ENCODE measurements around the gene GRK3.

The GRK3 gene

DNA sequence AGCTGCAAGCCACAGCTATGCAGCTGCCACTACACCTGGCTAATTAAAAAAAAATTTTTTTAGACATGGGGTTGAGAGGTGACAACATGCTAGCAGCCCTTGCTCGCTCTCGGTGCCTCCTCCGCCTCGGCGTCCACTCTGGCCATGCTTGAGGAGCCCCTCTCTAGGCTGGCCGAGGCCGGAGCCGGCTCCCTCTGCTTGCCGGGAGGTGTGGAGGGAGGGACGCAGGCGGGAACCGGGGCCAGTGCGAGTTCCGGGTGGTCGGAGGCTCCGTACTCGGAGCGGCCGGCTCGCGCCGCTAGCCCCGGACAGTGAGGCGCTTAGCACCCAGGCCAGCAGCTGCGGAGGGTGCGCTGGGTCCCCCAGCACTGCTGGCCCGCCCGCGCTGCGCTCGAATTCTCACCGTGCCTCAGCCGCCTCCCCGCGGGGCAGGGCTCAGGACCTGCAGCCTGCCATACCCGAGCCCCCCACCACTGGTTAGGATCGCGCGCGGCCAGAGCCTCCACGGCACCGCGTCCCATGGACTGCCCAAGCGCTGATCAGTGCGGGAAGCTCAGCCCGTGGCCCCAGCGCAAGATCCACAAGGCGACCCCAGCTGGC, 188.2 kb downstream of the GRK3 start:
- DNase-seq (ENCODE audit: extremely low spot score), result no peak
- no peak for TF ChIP-seq SUZ12 (IDR thresholded peaks at IDR 0.05)
- no peak for TF ChIP-seq SP1 (IDR thresholded peaks at IDR 0.05)
- no peak for TF ChIP-seq ARNT (IDR thresholded peaks at IDR 0.05)
- TF ChIP-seq FOXK2 (IDR thresholded peaks at IDR 0.05), result no peak
- no peak for TF ChIP-seq FOXM1 (IDR thresholded peaks at IDR 0.05; ENCODE audit: borderline replicate concordance)
- no peak for TF ChIP-seq LEF1 (IDR thresholded peaks at IDR 0.05; ENCODE audit: borderline replicate concordance)
- TF ChIP-seq ELF4 (IDR thresholded peaks at IDR 0.05), result no peak
- TF ChIP-seq FOXA1 (IDR thresholded peaks at IDR 0.05), result no peak
- TF ChIP-seq ZNF384 (IDR thresholded peaks at IDR 0.05), result no peak
- TF ChIP-seq BHLHE40 (IDR thresholded peaks at IDR 0.05; ENCODE audit: borderline replicate concordance), result no peak
- TF ChIP-seq CTBP1 (IDR thresholded peaks at IDR 0.05; ENCODE audit: borderline replicate concordance), result no peak
- CTCF ChIA-PET, result interaction anchor here (0.9 kb wide), 1 partner anchor 25 kb away, joined by 3 read pairs; no protein-coding TSS in a partner anchor
- POLR2A ChIA-PET, result no interaction called here

- TF ChIP-seq ZNF384 (IDR thresholded peaks at IDR 0.05), result no peak
- DNase-seq (ENCODE audit: extremely low spot score), result no peak
- ChIA-PET POLR2A (no interaction called here), CTCF (interaction anchor here (0.9 kb wide), 1 partner anchor 25 kb away, joined by 3 read pairs; no protein-coding TSS in a partner anchor)
Measured at GRCh38 chr22:25753252-25753651, 188.8 kb downstream of the GRK3 start.

- CTCF ChIA-PET, result no interaction called here
- no peak for DNase-seq (ENCODE audit: extremely low spot score)
- no peak for TF ChIP-seq HDGF (IDR thresholded peaks at IDR 0.05; ENCODE audit: borderline replicate concordance)
- TF ChIP-seq LEF1 (IDR thresholded peaks at IDR 0.05; ENCODE audit: borderline replicate concordance), result no peak
- no peak for TF ChIP-seq L3MBTL2 (conservative IDR thresholded peaks at IDR 0.05)
- TF ChIP-seq FOXM1 (IDR thresholded peaks at IDR 0.05; ENCODE audit: borderline replicate concordance), result no peak
- no peak for TF ChIP-seq ARNT (IDR thresholded peaks at IDR 0.05)
- no peak for TF ChIP-seq ELF4 (IDR thresholded peaks at IDR 0.05)
- TF ChIP-seq ZNF384 (IDR thresholded peaks at IDR 0.05), result no peak
- no peak for TF ChIP-seq SUZ12 (IDR thresholded peaks at IDR 0.05)
- no peak for TF ChIP-seq CTBP1 (IDR thresholded peaks at IDR 0.05; ENCODE audit: borderline replicate concordance)
- TF ChIP-seq TARDBP (IDR thresholded peaks at IDR 0.05), result no peak
- no peak for TF ChIP-seq BHLHE40 (IDR thresholded peaks at IDR 0.05; ENCODE audit: borderline replicate concordance)
- no peak for TF ChIP-seq NFRKB (IDR thresholded peaks at IDR 0.05)
- TF ChIP-seq PKNOX1 (IDR thresholded peaks at IDR 0.05), result no peak
- TF ChIP-seq FOXK2 (IDR thresholded peaks at IDR 0.05), result no peak
- no peak for TF ChIP-seq FOXA1 (IDR thresholded peaks at IDR 0.05)
- TF ChIP-seq SP1 (IDR thresholded peaks at IDR 0.05), result no peak
- POLR2A ChIA-PET, result no interaction called here
Measured at GRCh38 chr22:25754527-25755202, 190.2 kb downstream of the GRK3 start.

DNA sequence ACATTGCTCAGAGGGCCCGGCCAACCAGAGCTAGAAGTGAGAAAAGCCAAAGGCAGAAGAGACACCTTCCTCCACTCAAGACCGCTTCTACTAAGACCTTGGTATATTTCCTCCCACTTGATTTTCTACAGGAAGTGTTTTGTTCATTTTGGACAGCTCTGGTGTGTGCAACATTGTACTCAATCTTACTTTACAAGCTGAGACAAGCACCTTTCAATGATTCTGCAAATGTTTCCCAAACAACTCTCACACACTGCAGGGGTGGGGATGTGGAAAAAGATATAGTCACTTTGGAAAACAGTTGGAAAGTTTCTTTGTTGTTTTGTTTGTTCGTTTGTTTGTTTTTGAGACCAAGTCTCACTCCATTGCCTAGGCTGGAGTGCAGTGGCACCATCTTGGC, 193.2 kb downstream of the GRK3 start:
- POLR2A ChIA-PET, result no interaction called here
- CTCF ChIA-PET, result no interaction called here
- TF ChIP-seq L3MBTL2 (conservative IDR thresholded peaks at IDR 0.05) (no peak), FOXM1 (IDR thresholded peaks at IDR 0.05; ENCODE audit: borderline replicate concordance) (no peak), CTBP1 (IDR thresholded peaks at IDR 0.05; ENCODE audit: borderline replicate concordance) (no peak), FOXK2 (IDR thresholded peaks at IDR 0.05) (no peak), SP1 (IDR thresholded peaks at IDR 0.05) (no peak), SUZ12 (IDR thresholded peaks at IDR 0.05) (no peak), NFRKB (IDR thresholded peaks at IDR 0.05) (no peak), HDGF (IDR thresholded peaks at IDR 0.05; ENCODE audit: borderline replicate concordance) (no peak), ZNF384 (IDR thresholded peaks at IDR 0.05) (no peak), LEF1 (IDR thresholded peaks at IDR 0.05; ENCODE audit: borderline replicate concordance) (no peak), TARDBP (IDR thresholded peaks at IDR 0.05) (no peak), FOXA1 (IDR thresholded peaks at IDR 0.05) (no peak), PKNOX1 (IDR thresholded peaks at IDR 0.05) (no peak), ARNT (IDR thresholded peaks at IDR 0.05) (no peak), ELF4 (IDR thresholded peaks at IDR 0.05) (no peak), BHLHE40 (IDR thresholded peaks at IDR 0.05; ENCODE audit: borderline replicate concordance) (no peak)
- DNase-seq (ENCODE audit: extremely low spot score), result no peak

- TF ChIP-seq BHLHE40 (IDR thresholded peaks at IDR 0.05; ENCODE audit: borderline replicate concordance), result no peak
- no peak for TF ChIP-seq FOXK2 (IDR thresholded peaks at IDR 0.05)
- no peak for TF ChIP-seq PKNOX1 (IDR thresholded peaks at IDR 0.05)
- TF ChIP-seq CTBP1 (IDR thresholded peaks at IDR 0.05; ENCODE audit: borderline replicate concordance), result no peak
- no peak for TF ChIP-seq NFRKB (IDR thresholded peaks at IDR 0.05)
- no peak for TF ChIP-seq FOXA1 (IDR thresholded peaks at IDR 0.05)
- no peak for TF ChIP-seq ARNT (IDR thresholded peaks at IDR 0.05)
- TF ChIP-seq TARDBP (IDR thresholded peaks at IDR 0.05), result no peak
- no peak for TF ChIP-seq LEF1 (IDR thresholded peaks at IDR 0.05; ENCODE audit: borderline replicate concordance)
- no peak for TF ChIP-seq L3MBTL2 (conservative IDR thresholded peaks at IDR 0.05)
- TF ChIP-seq SP1 (IDR thresholded peaks at IDR 0.05), result no peak
- TF ChIP-seq SUZ12 (IDR thresholded peaks at IDR 0.05), result no peak
- TF ChIP-seq ELF4 (IDR thresholded peaks at IDR 0.05), result no peak
- TF ChIP-seq HDGF (IDR thresholded peaks at IDR 0.05; ENCODE audit: borderline replicate concordance), result no peak
- no peak for TF ChIP-seq ZNF384 (IDR thresholded peaks at IDR 0.05)
- no peak for TF ChIP-seq FOXM1 (IDR thresholded peaks at IDR 0.05; ENCODE audit: borderline replicate concordance)
- POLR2A ChIA-PET, result no interaction called here
- no peak for DNase-seq (ENCODE audit: extremely low spot score)
- CTCF ChIA-PET, result no interaction called here
Measured at GRCh38 chr22:25758316-25758715, 193.8 kb downstream of the GRK3 start.
